ENCODE measurements around the gene ELOVL5.
A peak's percentile ranks its signal among the peaks of the same experiment; 100 is the strongest.

Gene ELOVL5

DNA sequence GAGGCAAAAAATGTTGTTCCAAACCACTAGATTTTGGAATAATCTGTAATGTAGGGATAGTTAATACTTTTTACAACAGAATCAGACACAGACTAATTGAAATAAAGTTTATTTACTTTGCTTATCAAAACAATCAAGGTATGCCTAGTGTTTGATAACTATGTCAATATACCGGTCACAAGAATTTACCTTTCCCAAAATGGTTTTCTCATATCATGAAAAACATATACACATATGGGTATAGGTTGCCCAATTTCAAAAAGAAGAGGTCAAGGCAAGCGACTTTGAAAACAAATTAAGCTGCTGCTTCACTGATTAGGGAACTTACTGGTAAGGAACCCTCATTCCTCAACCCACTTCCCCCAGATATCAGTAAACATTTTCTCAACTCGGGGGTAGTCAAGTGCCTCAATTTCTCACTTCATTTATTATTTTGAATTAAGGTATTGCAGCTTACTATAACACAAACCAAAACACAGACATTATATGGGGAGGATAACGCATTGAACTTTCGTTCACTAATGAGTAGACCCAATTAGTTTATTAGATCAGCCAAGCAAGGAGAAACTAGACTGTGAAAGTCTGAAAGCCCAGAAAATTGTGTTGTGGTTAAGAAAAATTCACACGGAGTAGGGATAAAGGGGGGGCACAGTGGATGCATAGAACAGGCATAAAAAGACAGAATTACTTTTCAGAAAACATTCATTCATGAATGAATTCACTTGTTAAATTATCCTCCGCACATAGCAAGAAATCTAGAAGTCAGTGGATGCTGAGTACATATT is 9.0 kb upstream of the ELOVL5 start:
- H3K27me3 ChIP-seq (ENCODE audit: insufficient read depth, poor library complexity, severe bottlenecking) = no peaks in the 10 kb centered on the region
- TF ChIP-seq, protein P1, sequence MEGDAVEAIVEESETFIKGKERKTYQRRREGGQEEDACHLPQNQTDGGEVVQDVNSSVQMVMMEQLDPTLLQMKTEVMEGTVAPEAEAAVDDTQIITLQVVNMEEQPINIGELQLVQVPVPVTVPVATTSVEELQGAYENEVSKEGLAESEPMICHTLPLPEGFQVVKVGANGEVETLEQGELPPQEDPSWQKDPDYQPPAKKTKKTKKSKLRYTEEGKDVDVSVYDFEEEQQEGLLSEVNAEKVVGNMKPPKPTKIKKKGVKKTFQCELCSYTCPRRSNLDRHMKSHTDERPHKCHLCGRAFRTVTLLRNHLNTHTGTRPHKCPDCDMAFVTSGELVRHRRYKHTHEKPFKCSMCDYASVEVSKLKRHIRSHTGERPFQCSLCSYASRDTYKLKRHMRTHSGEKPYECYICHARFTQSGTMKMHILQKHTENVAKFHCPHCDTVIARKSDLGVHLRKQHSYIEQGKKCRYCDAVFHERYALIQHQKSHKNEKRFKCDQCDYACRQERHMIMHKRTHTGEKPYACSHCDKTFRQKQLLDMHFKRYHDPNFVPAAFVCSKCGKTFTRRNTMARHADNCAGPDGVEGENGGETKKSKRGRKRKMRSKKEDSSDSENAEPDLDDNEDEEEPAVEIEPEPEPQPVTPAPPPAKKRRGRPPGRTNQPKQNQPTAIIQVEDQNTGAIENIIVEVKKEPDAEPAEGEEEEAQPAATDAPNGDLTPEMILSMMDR (IDR thresholded peaks at IDR 0.05; ENCODE audit: poor library complexity, severe bottlenecking) = no peak
- no peak overlapping the region for H3K27ac ChIP-seq (ENCODE audit: poor library complexity, severe bottlenecking)
- H3K9me3 ChIP-seq (ENCODE audit: severe bottlenecking) = no peaks in the 10 kb centered on the region
- no peak overlapping the region for H3K4me3 ChIP-seq (ENCODE audit: severe bottlenecking)
- H3K4me1 ChIP-seq (ENCODE audit: insufficient read depth, poor library complexity, severe bottlenecking) = peaks cover 14% of the 10 kb centered on the region
- H3K36me3 ChIP-seq (ENCODE audit: low read depth) = no peaks in the 10 kb centered on the region
- ATAC-seq (ENCODE audit: low read depth) (no peak), DNase-seq (ENCODE audit: low spot score) (no peak)

DNA sequence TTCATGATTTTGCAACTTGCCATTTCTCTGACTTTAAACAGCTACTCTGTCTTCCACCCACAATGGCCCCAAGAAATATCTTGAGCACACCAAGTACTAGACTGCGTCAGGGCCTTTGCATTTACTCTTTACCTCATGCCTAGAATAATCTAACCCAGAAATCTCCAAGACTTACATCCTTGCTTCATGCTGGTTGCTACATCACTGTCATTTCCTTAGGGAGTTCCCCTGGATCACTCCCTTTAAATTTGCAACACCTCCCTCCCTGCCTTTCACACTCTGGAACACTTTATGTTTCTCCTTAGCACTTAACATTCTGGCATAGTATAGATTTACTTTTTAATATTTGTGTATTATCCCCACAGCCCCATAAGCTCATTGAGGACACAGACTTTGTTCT is 4.9 kb upstream of the ELOVL5 start:
- Histone ChIP-seq H3K9me3 (ENCODE audit: severe bottlenecking) (no peaks in the 10 kb centered on the region), H3K36me3 (ENCODE audit: low read depth) (no peaks in the 10 kb centered on the region), H3K4me1 (ENCODE audit: insufficient read depth, poor library complexity, severe bottlenecking) (peaks cover under 1% of the 10 kb centered on the region), H3K27me3 (ENCODE audit: insufficient read depth, poor library complexity, severe bottlenecking) (no peaks in the 10 kb centered on the region), H3K27ac (ENCODE audit: poor library complexity, severe bottlenecking) (no peak overlapping the region), H3K4me3 (ENCODE audit: severe bottlenecking) (no peak overlapping the region)
- TF ChIP-seq, protein P1 (IDR thresholded peaks at IDR 0.05; ENCODE audit: poor library complexity, severe bottlenecking) = no peak
- no peak for ATAC-seq (ENCODE audit: low read depth)
- DNase-seq (ENCODE audit: low spot score) = no peak

DNA sequence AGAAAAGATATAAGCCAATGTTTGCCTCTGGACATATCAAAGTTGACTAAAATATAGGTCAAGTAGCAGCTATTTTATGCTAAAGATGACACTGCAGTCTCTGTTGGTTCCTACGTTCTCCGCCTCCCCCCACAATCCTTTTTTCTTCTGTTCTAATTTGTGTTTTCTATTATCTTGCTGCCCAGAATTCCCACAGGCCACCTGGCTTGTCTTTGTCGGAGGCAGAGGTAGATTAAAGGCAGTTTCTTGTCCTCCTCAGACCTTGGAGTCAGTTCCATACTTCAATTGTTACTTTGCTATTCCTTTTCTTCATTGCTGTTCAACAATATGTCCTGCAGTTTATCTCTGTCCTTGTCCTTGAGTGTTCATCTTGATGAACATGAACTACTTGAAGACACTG is 3.6 kb upstream of the ELOVL5 start:
- TF ChIP-seq, protein P1 (IDR thresholded peaks at IDR 0.05; ENCODE audit: poor library complexity, severe bottlenecking) = no peak
- DNase-seq (ENCODE audit: low spot score) (no peak), ATAC-seq (ENCODE audit: low read depth) (no peak)
- Histone ChIP-seq H3K36me3 (ENCODE audit: low read depth) (no peaks in the 10 kb centered on the region), H3K9me3 (ENCODE audit: severe bottlenecking) (no peaks in the 10 kb centered on the region), H3K27ac (ENCODE audit: poor library complexity, severe bottlenecking) (no peak overlapping the region), H3K27me3 (ENCODE audit: insufficient read depth, poor library complexity, severe bottlenecking) (no peaks in the 10 kb centered on the region), H3K4me3 (ENCODE audit: severe bottlenecking) (no peak overlapping the region), H3K4me1 (ENCODE audit: insufficient read depth, poor library complexity, severe bottlenecking) (no peaks in the 10 kb centered on the region)

DNA sequence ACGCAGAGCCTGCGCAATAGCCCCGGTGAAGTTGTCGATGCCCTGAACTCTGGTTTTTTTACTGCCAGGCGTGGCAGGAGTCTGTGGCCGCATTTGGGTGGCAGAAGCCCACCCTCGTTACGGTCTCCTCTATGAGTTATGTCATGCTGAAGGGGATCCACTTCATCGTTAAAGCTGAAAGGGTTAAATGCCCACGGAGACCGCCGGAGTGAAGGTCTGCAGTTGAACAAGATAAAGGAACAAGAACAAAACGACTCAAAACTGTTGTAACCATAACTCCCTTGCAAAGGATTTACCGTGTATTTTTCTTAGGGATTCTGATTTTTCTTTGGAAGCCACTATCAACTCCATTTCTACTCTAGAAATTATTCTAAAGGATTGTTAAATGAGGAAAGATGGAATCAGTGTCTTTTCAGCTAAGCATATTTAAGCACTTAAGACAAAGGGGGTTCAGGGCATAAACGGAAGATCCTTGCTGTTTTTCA is 501 bp upstream of the ELOVL5 start:
- peaks cover 4% of the 10 kb centered on the region for H3K4me1 ChIP-seq (ENCODE audit: insufficient read depth, poor library complexity, severe bottlenecking)
- peak overlapping the region; percentile 62 for H3K4me3 ChIP-seq (ENCODE audit: severe bottlenecking)
- no peaks in the 10 kb centered on the region for H3K9me3 ChIP-seq (ENCODE audit: severe bottlenecking)
- no peak for DNase-seq (ENCODE audit: low spot score)
- no peaks in the 10 kb centered on the region for H3K27me3 ChIP-seq (ENCODE audit: insufficient read depth, poor library complexity, severe bottlenecking)
- TF ChIP-seq, protein P1 (IDR thresholded peaks at IDR 0.05; ENCODE audit: poor library complexity, severe bottlenecking) = no peak
- ATAC-seq (ENCODE audit: low read depth) = no peak
- peak overlapping the region; percentile 68 for H3K27ac ChIP-seq (ENCODE audit: poor library complexity, severe bottlenecking)
- peaks cover 10% of the 10 kb centered on the region for H3K36me3 ChIP-seq (ENCODE audit: low read depth)

DNA sequence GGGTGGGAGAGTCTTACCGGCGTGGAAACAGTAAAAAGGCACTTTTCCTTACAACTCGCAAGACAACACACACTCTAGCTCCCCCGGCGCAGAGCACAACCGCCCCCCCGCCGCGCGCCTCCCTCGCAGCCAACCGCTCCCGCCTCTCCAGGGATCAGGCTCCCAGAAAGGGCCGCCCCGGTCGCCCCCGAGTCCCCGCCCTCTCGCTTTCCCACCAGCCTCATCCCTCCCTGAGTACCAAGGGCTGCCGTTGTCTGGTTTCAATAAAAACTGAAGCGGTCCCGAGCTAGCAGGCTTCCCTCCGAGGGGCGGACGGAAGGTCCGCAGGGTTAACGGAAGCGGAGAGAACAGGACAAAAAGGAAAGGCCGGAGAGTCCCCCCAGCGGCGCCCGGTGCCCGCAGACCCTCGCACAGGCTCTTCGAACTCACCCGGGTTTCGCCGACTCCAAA is 804 bp downstream of the ELOVL5 start:
- H3K27me3 ChIP-seq (ENCODE audit: insufficient read depth, poor library complexity, severe bottlenecking) = no peaks in the 10 kb centered on the region
- DNase-seq (ENCODE audit: low spot score) (no peak), ATAC-seq (ENCODE audit: low read depth) (peak; percentile 65)
- H3K27ac ChIP-seq (ENCODE audit: poor library complexity, severe bottlenecking) = peak overlapping the region; percentile 68
- peak overlapping the region; percentile 62 for H3K4me3 ChIP-seq (ENCODE audit: severe bottlenecking)
- peaks cover 8% of the 10 kb centered on the region for H3K4me1 ChIP-seq (ENCODE audit: insufficient read depth, poor library complexity, severe bottlenecking)
- TF ChIP-seq, protein P1 (IDR thresholded peaks at IDR 0.05; ENCODE audit: poor library complexity, severe bottlenecking) = peak; percentile 8
- peaks cover 10% of the 10 kb centered on the region for H3K36me3 ChIP-seq (ENCODE audit: low read depth)
- no peaks in the 10 kb centered on the region for H3K9me3 ChIP-seq (ENCODE audit: severe bottlenecking)

Data from RWPE2 (cell line).